ENCODE measurements around the gene OR13C5. TPM values are rescaled to one million over a fixed set of nuclear protein-coding genes. Genes with fewer than 3 reads are reported as not detected.

OR13C5 gene
- total RNA-seq, 4 donors from 2014 or later, result not detected

- WGBS, 2 donors, result 64 to 74% methylated on average over 1 of the region's 1 CpG
- TF ChIP-seq, protein P1, sequence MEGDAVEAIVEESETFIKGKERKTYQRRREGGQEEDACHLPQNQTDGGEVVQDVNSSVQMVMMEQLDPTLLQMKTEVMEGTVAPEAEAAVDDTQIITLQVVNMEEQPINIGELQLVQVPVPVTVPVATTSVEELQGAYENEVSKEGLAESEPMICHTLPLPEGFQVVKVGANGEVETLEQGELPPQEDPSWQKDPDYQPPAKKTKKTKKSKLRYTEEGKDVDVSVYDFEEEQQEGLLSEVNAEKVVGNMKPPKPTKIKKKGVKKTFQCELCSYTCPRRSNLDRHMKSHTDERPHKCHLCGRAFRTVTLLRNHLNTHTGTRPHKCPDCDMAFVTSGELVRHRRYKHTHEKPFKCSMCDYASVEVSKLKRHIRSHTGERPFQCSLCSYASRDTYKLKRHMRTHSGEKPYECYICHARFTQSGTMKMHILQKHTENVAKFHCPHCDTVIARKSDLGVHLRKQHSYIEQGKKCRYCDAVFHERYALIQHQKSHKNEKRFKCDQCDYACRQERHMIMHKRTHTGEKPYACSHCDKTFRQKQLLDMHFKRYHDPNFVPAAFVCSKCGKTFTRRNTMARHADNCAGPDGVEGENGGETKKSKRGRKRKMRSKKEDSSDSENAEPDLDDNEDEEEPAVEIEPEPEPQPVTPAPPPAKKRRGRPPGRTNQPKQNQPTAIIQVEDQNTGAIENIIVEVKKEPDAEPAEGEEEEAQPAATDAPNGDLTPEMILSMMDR (IDR thresholded peaks at IDR 0.05), result no peak
- no peak for TF ChIP-seq POLR2A (IDR thresholded peaks at IDR 0.05)
- TF ChIP-seq EP300 (IDR thresholded peaks at IDR 0.05), result no peak
These were observed 9.6 kb downstream of the OR13C5 start for GRCh38 chr9:104589626-104590025.

DNA sequence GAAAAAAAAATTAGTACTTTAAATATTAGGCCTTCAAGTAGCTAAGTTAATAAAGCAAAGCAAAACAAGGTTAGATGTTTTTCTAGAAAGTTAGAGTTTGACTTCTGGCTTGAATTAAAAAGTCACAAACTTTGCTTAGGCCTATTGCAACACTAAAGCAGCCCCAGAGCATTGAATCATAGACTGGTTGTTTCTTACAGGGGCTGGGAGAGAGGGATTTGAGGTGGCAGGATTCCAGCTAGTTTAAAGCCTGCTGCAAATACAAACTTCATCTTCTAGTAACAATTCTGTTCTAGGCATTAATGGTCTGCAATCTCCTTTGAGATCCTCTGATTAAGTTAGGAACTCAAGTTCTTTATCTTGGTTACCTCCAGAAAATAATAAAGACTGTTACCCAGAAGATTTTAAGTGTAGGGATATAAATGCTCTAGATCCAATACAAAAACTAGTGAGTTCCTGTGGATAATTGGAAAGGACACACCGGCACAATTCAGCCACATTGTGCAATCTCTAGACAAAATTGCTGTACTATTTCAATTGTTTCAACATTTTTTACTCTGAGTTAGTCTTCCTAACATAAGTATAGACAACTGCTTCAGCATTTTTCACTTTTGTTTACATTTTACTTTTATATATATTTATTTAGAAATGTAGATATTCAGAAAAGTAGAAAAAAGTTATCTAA, 12.6 kb downstream of the OR13C5 start:
- H3K4me3 ChIP-seq, result no peak overlapping the region
- WGBS, 2 donors, result 21 to 31% methylated on average over 1 of the region's 1 CpG
- DNase-seq (ENCODE audit: low spot score in 2 of 2), result no peak
- no peaks in the 10 kb centered on the region for H3K9me3 ChIP-seq
- H3K4me1 ChIP-seq, result no peaks in the 10 kb centered on the region
- no peaks in the 10 kb centered on the region for H3K27me3 ChIP-seq
- TF ChIP-seq POLR2A (IDR thresholded peaks at IDR 0.05), result no peak
- no peak for TF ChIP-seq EP300 (IDR thresholded peaks at IDR 0.05)
- TF ChIP-seq, protein P1 (IDR thresholded peaks at IDR 0.05), result no peak
- H3K36me3 ChIP-seq, result no peaks in the 10 kb centered on the region
- no peak overlapping the region for H3K27ac ChIP-seq

More at GRCh38 chr9:104589626-104590025, 9.6 kb downstream of the OR13C5 start:
- Histone ChIP-seq H3K4me3 (no peak overlapping the region), H3K27ac (no peak overlapping the region), H3K9me3 (peaks cover 0 to 15% (median 0%) of the 10 kb centered on the region in 4 donors), H3K27me3 (no peaks in the 10 kb centered on the region), H3K36me3 (no peaks in the 10 kb centered on the region), H3K4me1 (no peaks in the 10 kb centered on the region)
- no peak for DNase-seq (ENCODE audit: low spot score in 2 of 2)

DNA sequence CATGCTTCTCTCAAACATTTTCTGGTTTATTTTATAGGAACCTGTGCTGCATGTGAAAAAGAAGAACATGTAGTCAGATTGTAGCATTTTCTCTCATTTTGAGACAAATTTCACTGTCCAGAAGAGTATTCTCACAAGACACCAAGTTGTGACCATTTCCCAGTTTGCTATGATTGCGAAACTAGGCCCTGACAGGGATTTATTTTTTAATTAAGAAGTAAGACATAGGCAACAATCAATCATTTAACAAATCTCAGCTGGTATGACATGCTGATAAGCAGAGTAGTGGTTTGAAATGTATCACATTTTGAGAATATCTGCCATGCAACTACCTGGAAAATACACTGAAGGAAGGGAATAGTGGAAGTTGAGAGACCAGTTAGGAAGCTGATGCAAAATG, 18.7 kb downstream of the OR13C5 start:
- 88 to 100% methylated on average over 1 of the region's 1 CpG for WGBS, 2 donors
- TF ChIP-seq POLR2A (IDR thresholded peaks at IDR 0.05) (no peak), EP300 (IDR thresholded peaks at IDR 0.05) (no peak)
- TF ChIP-seq, protein P1 (IDR thresholded peaks at IDR 0.05), result no peak

GRCh38 chr9:104577263-104577662, 21.9 kb downstream of the OR13C5 start:
- Histone ChIP-seq H3K9me3 (peaks cover 0 to 10% (median 0%) of the 10 kb centered on the region in 4 donors), H3K4me1 (no peaks in the 10 kb centered on the region), H3K27ac (no peak overlapping the region), H3K4me3 (no peak overlapping the region), H3K27me3 (no peaks in the 10 kb centered on the region), H3K36me3 (no peaks in the 10 kb centered on the region)
- TF ChIP-seq POLR2A (IDR thresholded peaks at IDR 0.05) (no peak), EP300 (IDR thresholded peaks at IDR 0.05) (no peak)
- TF ChIP-seq, protein P1 (IDR thresholded peaks at IDR 0.05), result no peak
- no peak for DNase-seq (ENCODE audit: low spot score in 2 of 2)
- 83 to 87% methylated on average over 5 of the region's 5 CpGs for WGBS, 2 donors

More for the DNA sequence above, 18.7 kb downstream of the OR13C5 start:
- no peak for DNase-seq (ENCODE audit: low spot score in 2 of 2)
- H3K27me3 ChIP-seq, result no peaks in the 10 kb centered on the region
- no peak overlapping the region for H3K27ac ChIP-seq
- H3K4me3 ChIP-seq, result no peak overlapping the region
- H3K4me1 ChIP-seq, result no peaks in the 10 kb centered on the region
- no peaks in the 10 kb centered on the region for H3K36me3 ChIP-seq
- no peaks in the 10 kb centered on the region for H3K9me3 ChIP-seq

DNA sequence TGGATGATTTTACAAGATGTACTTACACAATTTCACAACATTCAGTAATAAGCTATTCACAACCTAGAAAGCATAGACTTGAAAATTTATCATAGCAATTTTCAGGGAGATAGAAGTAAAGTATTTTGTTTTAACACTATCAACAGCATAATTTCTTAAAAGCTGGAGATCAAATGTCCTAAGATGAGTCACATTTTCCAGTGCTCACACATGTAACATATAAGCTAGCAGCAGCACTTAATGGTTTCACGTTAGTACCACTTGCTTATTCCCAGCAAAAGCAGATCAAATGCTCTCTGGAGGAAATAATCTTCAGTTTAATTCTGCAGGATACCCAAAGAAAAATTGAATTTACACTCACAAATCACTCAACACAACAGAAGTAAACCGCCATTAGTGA, 23.8 kb downstream of the OR13C5 start:
- no peaks in the 10 kb centered on the region for H3K36me3 ChIP-seq
- H3K9me3 ChIP-seq, result peaks cover 0 to 16% (median 0%) of the 10 kb centered on the region in 4 donors
- no peaks in the 10 kb centered on the region for H3K4me1 ChIP-seq
- no peak for TF ChIP-seq EP300 (IDR thresholded peaks at IDR 0.05)
- no peak for TF ChIP-seq POLR2A (IDR thresholded peaks at IDR 0.05)
- TF ChIP-seq, protein P1 (IDR thresholded peaks at IDR 0.05), result no peak
- no peak overlapping the region for H3K4me3 ChIP-seq
- H3K27me3 ChIP-seq, result no peaks in the 10 kb centered on the region
- 60 to 63% methylated on average over 2 of the region's 2 CpGs for WGBS, 2 donors
- no peak for DNase-seq (ENCODE audit: low spot score in 2 of 2)
- H3K27ac ChIP-seq, result no peak overlapping the region
